Astrocyte (in vitro differentiated cells and primary cell): Measurements from ENCODE around the gene STK32B.

Source experiments
- EZH2 ChIP-seq: IDR thresholded peaks from 2 replicates; pipeline ENCODE4 v1.6.1; 2012; ENCODE audit warnings: mild to moderate bottlenecking, low read length, inconsistent platforms; ENCODE audit not compliant: insufficient read depth
- TF ChIP-seq, protein P1 (sequence below): IDR thresholded peaks from 2 replicates; pipeline ENCODE4 v1.5.1; 2011; ENCODE audit warnings: low read depth, mild to moderate bottlenecking, inconsistent platforms, low read length, moderate library complexity; ENCODE audit not compliant: insufficient read depth

DNA sequence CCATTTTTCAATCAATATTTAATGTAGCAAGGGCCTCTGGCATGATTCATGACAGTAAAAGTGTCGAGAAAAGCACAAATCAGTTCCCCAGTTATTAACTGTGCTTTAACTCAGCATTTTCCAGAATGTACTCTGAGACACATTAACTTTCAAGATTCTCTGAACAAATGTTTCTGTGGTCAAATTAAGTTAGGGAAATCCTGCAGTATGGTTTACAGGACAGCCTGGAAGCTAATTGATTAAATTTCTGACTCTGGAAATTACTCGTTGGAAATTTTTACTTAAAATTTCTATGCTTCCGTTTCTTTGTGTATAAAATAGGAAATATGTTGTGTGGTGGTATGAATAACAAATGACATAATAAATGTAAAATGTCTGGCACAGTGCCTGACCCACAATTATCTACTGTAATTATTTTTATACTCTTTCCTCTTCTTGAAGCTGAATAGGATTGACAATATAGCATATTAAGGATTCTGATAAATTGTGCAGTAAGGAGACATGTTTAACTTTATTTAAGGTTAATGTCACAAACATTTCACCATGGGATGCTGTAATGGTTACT lies 33.7 kb downstream of the STK32B start:
- TF ChIP-seq, protein P1, sequence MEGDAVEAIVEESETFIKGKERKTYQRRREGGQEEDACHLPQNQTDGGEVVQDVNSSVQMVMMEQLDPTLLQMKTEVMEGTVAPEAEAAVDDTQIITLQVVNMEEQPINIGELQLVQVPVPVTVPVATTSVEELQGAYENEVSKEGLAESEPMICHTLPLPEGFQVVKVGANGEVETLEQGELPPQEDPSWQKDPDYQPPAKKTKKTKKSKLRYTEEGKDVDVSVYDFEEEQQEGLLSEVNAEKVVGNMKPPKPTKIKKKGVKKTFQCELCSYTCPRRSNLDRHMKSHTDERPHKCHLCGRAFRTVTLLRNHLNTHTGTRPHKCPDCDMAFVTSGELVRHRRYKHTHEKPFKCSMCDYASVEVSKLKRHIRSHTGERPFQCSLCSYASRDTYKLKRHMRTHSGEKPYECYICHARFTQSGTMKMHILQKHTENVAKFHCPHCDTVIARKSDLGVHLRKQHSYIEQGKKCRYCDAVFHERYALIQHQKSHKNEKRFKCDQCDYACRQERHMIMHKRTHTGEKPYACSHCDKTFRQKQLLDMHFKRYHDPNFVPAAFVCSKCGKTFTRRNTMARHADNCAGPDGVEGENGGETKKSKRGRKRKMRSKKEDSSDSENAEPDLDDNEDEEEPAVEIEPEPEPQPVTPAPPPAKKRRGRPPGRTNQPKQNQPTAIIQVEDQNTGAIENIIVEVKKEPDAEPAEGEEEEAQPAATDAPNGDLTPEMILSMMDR, result no peak
- no peak for TF ChIP-seq EZH2
